HEK293 (cell line): ENCODE data around the gene KCTD19.

Experiments used
- ZEB2 ChIP-seq: fragments of 450-650 bp; formaldehyde crosslinking; IDR thresholded peaks from 2 replicates; pipeline ENCODE4 v1.5.1; 2016; ENCODE audit warnings: missing biosample characterization, missing genetic modification characterization
- ZNF184 ChIP-seq: fragments of 450-650 bp; IDR thresholded peaks from 2 replicates; pipeline ENCODE4 v1.5.1; 2018; ENCODE audit warnings: missing biosample characterization, mild to moderate bottlenecking, missing genetic modification characterization
- ZNF529 ChIP-seq: fragments of 450-650 bp; formaldehyde crosslinking; IDR thresholded peaks from 2 replicates; pipeline ENCODE4 v1.5.1; 2017; ENCODE audit warnings: missing genetic modification characterization, missing biosample characterization; ENCODE audit not compliant: insufficient replicate concordance
- ZNF747 ChIP-seq: fragments of 450-650 bp; formaldehyde crosslinking; IDR thresholded peaks from 2 replicates; pipeline ENCODE4 v1.5.1; 2016; ENCODE audit warnings: missing biosample characterization, missing genetic modification characterization

DNA sequence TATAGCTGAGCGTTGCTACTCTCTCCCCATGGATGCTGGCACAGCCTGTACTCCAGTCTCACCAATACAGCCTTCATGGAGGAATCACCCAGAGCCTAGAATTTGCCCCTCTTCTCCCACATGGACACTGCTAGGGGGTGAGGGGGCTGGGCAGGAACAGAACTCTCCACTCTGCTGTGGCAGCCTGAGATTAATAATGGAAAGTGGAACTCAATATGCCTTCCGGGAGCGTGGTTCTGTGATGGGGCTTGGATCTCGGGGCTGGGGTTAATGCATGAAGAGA, 76.6 kb downstream of the KCTD19 start:
- TF ChIP-seq ZNF747 (tag by site-specific recombination) (no peak), ZNF184 (tag by site-specific recombination) (no peak), ZEB2 (no peak), ZNF529 (tag by site-specific recombination) (no peak)
